ENCODE data around the gene ZNF579. TPM values are rescaled to one million over a fixed set of nuclear protein-coding genes. Genes with fewer than 3 reads are reported as not detected.

The ZNF579 gene
- total and polyA plus RNA-seq, 2 of the 13 experiments (the other 11 are each of a cell fraction or from before 2014, with no cell fraction given) = 2.1 to 2.9 TPM

- TF ChIP-seq ZC3H4 (CRISPR knock-in tag; IDR thresholded peaks at IDR 0.05; ENCODE audit: borderline replicate concordance) = peak; percentile 92; the same call in 1 of the 2 replicates
- TF ChIP-seq RARG (CRISPR knock-in tag; IDR thresholded peaks at IDR 0.05; ENCODE audit: low read depth) = no peak
- 0 out of 2 replicates have a peak, but pooled peaks have one; percentile 44 for TF ChIP-seq ZNF816 (CRISPR knock-in tag; IDR thresholded peaks at IDR 0.05; ENCODE audit: borderline replicate concordance)
- TF ChIP-seq ZNF354B (CRISPR knock-in tag; IDR thresholded peaks at IDR 0.05) = no peak
- 0 out of 2 replicates have a peak, but pooled peaks have one; percentile 42 for TF ChIP-seq ZNF761 (CRISPR knock-in tag; conservative IDR thresholded peaks at IDR 0.05)
- TF ChIP-seq ZFY (CRISPR knock-in tag; IDR thresholded peaks at IDR 0.05) = no peak; the same call in 1 of the 2 replicates
- no peak for TF ChIP-seq FOSL2 (CRISPR knock-in tag; IDR thresholded peaks at IDR 0.05)
- no peak for TF ChIP-seq CBX5 (CRISPR knock-in tag; IDR thresholded peaks at IDR 0.05; ENCODE audit: borderline replicate concordance)
- no peak for TF ChIP-seq MTF2 (CRISPR knock-in tag; IDR thresholded peaks at IDR 0.05; ENCODE audit: borderline replicate concordance)
- no peak for TF ChIP-seq SMAD1 (CRISPR knock-in tag; IDR thresholded peaks at IDR 0.05; ENCODE audit: borderline replicate concordance, low read depth)
- TF ChIP-seq BCL6 (CRISPR knock-in tag; IDR thresholded peaks at IDR 0.05) = 0 out of 2 replicates have a peak, but pooled peaks have one; percentile 8
- TF ChIP-seq ZNF44 (CRISPR knock-in tag; IDR thresholded peaks at IDR 0.05) = 0 out of 2 replicates have a peak, but pooled peaks have one; percentile 71
- no peak for TF ChIP-seq ARNT (IDR thresholded peaks at IDR 0.05)
- TF ChIP-seq, protein P1, sequence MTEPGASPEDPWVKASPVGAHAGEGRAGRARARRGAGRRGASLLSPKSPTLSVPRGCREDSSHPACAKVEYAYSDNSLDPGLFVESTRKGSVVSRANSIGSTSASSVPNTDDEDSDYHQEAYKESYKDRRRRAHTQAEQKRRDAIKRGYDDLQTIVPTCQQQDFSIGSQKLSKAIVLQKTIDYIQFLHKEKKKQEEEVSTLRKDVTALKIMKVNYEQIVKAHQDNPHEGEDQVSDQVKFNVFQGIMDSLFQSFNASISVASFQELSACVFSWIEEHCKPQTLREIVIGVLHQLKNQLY (CRISPR knock-in tag; IDR thresholded peaks at IDR 0.05) = no peak
- TF ChIP-seq HCFC1 (IDR thresholded peaks at IDR 0.05; ENCODE audit: low read depth, low read length) = peak; percentile 59
- peak; percentile 74 for TF ChIP-seq XRCC5 (optimal IDR thresholded peaks at IDR 0.05; ENCODE audit: low read length)
- TF ChIP-seq IRF1 (CRISPR knock-in tag; IDR thresholded peaks at IDR 0.05; ENCODE audit: low read depth) = no peak
- 0 out of 2 replicates have a peak, but pooled peaks have one; percentile 2 for TF ChIP-seq MEIS2 (CRISPR knock-in tag; IDR thresholded peaks at IDR 0.05)
- peak; percentile 6; the same call in 1 of the 2 replicates for TF ChIP-seq ELF1 (CRISPR knock-in tag; IDR thresholded peaks at IDR 0.05)
- no peak for TF ChIP-seq ZNF7 (CRISPR knock-in tag; IDR thresholded peaks at IDR 0.05)
- no peak for TF ChIP-seq MLLT10 (CRISPR knock-in tag; IDR thresholded peaks at IDR 0.05)
- no peak for TF ChIP-seq ZFP36 (IDR thresholded peaks at IDR 0.05; ENCODE audit: borderline replicate concordance, low read depth, low read length, partially characterized antibody)
- TF ChIP-seq ZNF276 (CRISPR knock-in tag; IDR thresholded peaks at IDR 0.05; ENCODE audit: low read depth) = no peak
- TF ChIP-seq, protein P2, sequence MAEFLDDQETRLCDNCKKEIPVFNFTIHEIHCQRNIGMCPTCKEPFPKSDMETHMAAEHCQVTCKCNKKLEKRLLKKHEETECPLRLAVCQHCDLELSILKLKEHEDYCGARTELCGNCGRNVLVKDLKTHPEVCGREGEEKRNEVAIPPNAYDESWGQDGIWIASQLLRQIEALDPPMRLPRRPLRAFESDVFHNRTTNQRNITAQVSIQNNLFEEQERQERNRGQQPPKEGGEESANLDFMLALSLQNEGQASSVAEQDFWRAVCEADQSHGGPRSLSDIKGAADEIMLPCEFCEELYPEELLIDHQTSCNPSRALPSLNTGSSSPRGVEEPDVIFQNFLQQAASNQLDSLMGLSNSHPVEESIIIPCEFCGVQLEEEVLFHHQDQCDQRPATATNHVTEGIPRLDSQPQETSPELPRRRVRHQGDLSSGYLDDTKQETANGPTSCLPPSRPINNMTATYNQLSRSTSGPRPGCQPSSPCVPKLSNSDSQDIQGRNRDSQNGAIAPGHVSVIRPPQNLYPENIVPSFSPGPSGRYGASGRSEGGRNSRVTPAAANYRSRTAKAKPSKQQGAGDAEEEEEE (CRISPR knock-in tag; IDR thresholded peaks at IDR 0.05; ENCODE audit: borderline replicate concordance) = no peak
- no peak for TF ChIP-seq ZNF468 (CRISPR knock-in tag; IDR thresholded peaks at IDR 0.05)
- no peak for TF ChIP-seq MED8 (CRISPR knock-in tag; IDR thresholded peaks at IDR 0.05; ENCODE audit: insufficient replicate concordance)
- TF ChIP-seq RBFOX2 (IDR thresholded peaks at IDR 0.05; ENCODE audit: low read depth, low read length) = peak; percentile 83
Measured at GRCh38 chr19:55599842-55600661, 19.4 kb upstream of the ZNF579 start, which contains the start of gene ZNF524 (continued).
